Measurements from ENCODE around the gene MGAT4D. TPM values are rescaled to one million over a fixed set of nuclear protein-coding genes. Genes with fewer than 3 reads are reported as not detected.

Gene MGAT4D
- total and polyA plus RNA-seq, 7 experiments from 2014 or later, result not detected

Other genes with a start within 250 kb of the MGAT4D start
- gene SCOC, start 124.6 kb downstream of the MGAT4D start, total RNA-seq, result 10 to 100 TPM in 4 of 5 experiments, 1 to 10 TPM in 1; 9.3 to 26.3 (median 22.6) TPM
- 10 to 100 TPM; 27.2 to 44.4 TPM for gene SCOC, start 124.6 kb downstream of the MGAT4D start, polyA plus RNA-seq
- gene CLGN, start 70.6 kb downstream of the MGAT4D start, total RNA-seq, result under 1 TPM in 1 of 5 experiments, not detected in 4; 0.12 TPM
- under 1 TPM; 0.06 to 0.20 TPM for gene CLGN, start 70.6 kb downstream of the MGAT4D start, polyA plus RNA-seq
- 10 to 100 TPM; 12.8 to 29.2 (median 17.7) TPM for gene ELMOD2, start 25.9 kb upstream of the MGAT4D start, total RNA-seq
- 10 to 100 TPM in 1 of 2 donors, 1 to 10 TPM in 1; 6.7 to 10.6 TPM for gene ELMOD2, start 25.9 kb upstream of the MGAT4D start, polyA plus RNA-seq
- gene UCP1, start 70.7 kb upstream of the MGAT4D start, total RNA-seq, result not detected
- not detected for gene UCP1, start 70.7 kb upstream of the MGAT4D start, polyA plus RNA-seq